Measurements from ENCODE around the gene GALNT17. TPM values are rescaled to one million over a fixed set of nuclear protein-coding genes. Genes with fewer than 3 reads are reported as not detected.

GALNT17 gene
- polyA plus RNA-seq, 1 experiment, result not detected

GRCh38 chr7:71272509-71273490 is 140.9 kb downstream of the GALNT17 start:
- Histone ChIP-seq H3K4me3 (ENCODE audit: low read depth, low read length) (no peak overlapping the region), H3K27ac (ENCODE audit: low read depth, low read length) (no peak overlapping the region), H3K27me3 (ENCODE audit: control insufficient read depth, insufficient read depth, low read length) (no peaks in the 10 kb centered on the region), H3K9me3 (ENCODE audit: control insufficient read depth, insufficient read depth, low read length) (peaks cover 42% of the 10 kb centered on the region)
- no peak for DNase-seq (ENCODE audit: low read depth, low spot score)
- POLR2A ChIA-PET, result no interaction called here
- CTCF ChIA-PET, result no interaction called here
- TF ChIP-seq, protein P1, sequence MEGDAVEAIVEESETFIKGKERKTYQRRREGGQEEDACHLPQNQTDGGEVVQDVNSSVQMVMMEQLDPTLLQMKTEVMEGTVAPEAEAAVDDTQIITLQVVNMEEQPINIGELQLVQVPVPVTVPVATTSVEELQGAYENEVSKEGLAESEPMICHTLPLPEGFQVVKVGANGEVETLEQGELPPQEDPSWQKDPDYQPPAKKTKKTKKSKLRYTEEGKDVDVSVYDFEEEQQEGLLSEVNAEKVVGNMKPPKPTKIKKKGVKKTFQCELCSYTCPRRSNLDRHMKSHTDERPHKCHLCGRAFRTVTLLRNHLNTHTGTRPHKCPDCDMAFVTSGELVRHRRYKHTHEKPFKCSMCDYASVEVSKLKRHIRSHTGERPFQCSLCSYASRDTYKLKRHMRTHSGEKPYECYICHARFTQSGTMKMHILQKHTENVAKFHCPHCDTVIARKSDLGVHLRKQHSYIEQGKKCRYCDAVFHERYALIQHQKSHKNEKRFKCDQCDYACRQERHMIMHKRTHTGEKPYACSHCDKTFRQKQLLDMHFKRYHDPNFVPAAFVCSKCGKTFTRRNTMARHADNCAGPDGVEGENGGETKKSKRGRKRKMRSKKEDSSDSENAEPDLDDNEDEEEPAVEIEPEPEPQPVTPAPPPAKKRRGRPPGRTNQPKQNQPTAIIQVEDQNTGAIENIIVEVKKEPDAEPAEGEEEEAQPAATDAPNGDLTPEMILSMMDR (IDR thresholded peaks at IDR 0.05; ENCODE audit: low read depth, low read length), result no peak

DNA sequence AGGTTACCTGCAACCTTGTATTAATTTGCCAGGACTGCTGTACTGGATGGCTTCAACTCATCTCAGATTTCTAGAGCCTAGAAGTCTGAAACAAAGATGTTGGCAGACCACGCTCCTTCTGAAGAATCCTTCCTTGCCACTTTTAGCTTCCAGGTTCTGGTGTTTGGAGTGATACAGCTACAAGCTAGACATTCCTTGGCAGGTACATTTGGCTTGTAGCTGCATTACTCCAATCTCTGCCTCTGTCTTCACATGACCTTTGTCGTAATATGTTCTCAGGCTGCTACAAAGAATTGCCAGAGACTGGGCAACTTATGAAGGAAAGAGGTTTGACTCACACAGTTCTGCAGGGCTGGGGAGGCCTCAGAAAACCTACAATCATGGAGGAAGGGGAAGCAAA is 146.3 kb downstream of the GALNT17 start:
- Histone ChIP-seq H3K27me3 (ENCODE audit: control insufficient read depth, insufficient read depth, low read length) (no peaks in the 10 kb centered on the region), H3K27ac (ENCODE audit: low read depth, low read length) (no peak overlapping the region), H3K4me3 (ENCODE audit: low read depth, low read length) (no peak overlapping the region), H3K9me3 (ENCODE audit: control insufficient read depth, insufficient read depth, low read length) (peaks cover 34% of the 10 kb centered on the region)
- TF ChIP-seq, protein P1 (IDR thresholded peaks at IDR 0.05; ENCODE audit: low read depth, low read length), result no peak
- POLR2A ChIA-PET, result no interaction called here
- CTCF ChIA-PET, result no interaction called here
- DNase-seq (ENCODE audit: low read depth, low spot score), result no peak

- POLR2A ChIA-PET, result no interaction called here
- peaks cover 26% of the 10 kb centered on the region for H3K9me3 ChIP-seq (ENCODE audit: control insufficient read depth, insufficient read depth, low read length)
- TF ChIP-seq, protein P1 (IDR thresholded peaks at IDR 0.05; ENCODE audit: low read depth, low read length), result no peak
- no peaks in the 10 kb centered on the region for H3K27me3 ChIP-seq (ENCODE audit: control insufficient read depth, insufficient read depth, low read length)
- H3K4me3 ChIP-seq (ENCODE audit: low read depth, low read length), result no peak overlapping the region
- H3K27ac ChIP-seq (ENCODE audit: low read depth, low read length), result no peak overlapping the region
- no peak for DNase-seq (ENCODE audit: low read depth, low spot score)
- CTCF ChIA-PET, result no interaction called here
These were observed 149.3 kb downstream of the GALNT17 start for GRCh38 chr7:71281261-71281660.

- DNase-seq (ENCODE audit: low read depth, low spot score), result no peak
- Histone ChIP-seq H3K4me3 (ENCODE audit: low read depth, low read length) (no peak overlapping the region), H3K27me3 (ENCODE audit: control insufficient read depth, insufficient read depth, low read length) (no peaks in the 10 kb centered on the region), H3K9me3 (ENCODE audit: control insufficient read depth, insufficient read depth, low read length) (peaks cover 45% of the 10 kb centered on the region), H3K27ac (ENCODE audit: low read depth, low read length) (no peak overlapping the region)
- POLR2A ChIA-PET, result no interaction called here
- CTCF ChIA-PET, result no interaction called here
- TF ChIP-seq, protein P1 (IDR thresholded peaks at IDR 0.05; ENCODE audit: low read depth, low read length), result no peak
These were observed 151.9 kb downstream of the GALNT17 start for GRCh38 chr7:71283802-71284201.

DNA sequence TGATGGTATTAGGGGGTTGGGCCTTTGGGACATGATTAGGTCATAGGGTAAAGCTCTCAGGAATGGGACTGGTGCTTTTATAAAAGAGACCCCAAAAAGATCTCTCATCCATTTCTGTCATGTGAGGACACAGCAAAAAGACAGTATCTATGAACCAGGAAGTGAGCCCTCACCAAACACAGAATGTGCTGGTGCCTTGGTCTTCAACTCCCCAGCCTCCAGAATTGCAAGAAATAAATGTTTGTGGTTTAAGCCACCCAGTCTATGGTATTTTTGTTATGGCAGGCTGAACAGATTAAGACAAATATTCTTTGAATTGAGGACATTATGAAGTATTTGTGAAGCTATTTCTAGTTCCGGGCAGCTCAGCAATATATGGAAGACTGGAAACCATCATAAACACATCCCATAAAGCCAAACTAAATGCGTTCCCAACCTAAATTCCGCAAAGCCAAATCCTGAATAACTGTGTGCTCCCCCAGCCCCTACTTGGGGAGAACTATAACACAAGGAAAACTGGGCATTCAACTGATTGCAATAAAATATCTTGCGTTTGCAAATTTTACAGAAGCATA is 153.7 kb downstream of the GALNT17 start:
- Histone ChIP-seq H3K27ac (ENCODE audit: low read depth, low read length) (no peak overlapping the region), H3K27me3 (ENCODE audit: control insufficient read depth, insufficient read depth, low read length) (no peaks in the 10 kb centered on the region), H3K9me3 (ENCODE audit: control insufficient read depth, insufficient read depth, low read length) (peaks cover 49% of the 10 kb centered on the region), H3K4me3 (ENCODE audit: low read depth, low read length) (no peak overlapping the region)
- TF ChIP-seq, protein P1 (IDR thresholded peaks at IDR 0.05; ENCODE audit: low read depth, low read length), result no peak
- ChIA-PET CTCF (no interaction called here), POLR2A (no interaction called here)
- no peak for DNase-seq (ENCODE audit: low read depth, low spot score)

Measured in AG04450 (cell line).